LNCAP (cell line): Measurements from ENCODE around the gene UBASH3B.
A peak's percentile ranks its signal among the peaks of the same experiment; 100 is the strongest.

ENCODE experiments used
- TF ChIP-seq, protein P1 (sequence below): fragments of 450-650 bp; IDR thresholded peaks from 2 replicates; pipeline ENCODE4 v1.5.1; 2017; ENCODE audit warnings: mild to moderate bottlenecking

Gene UBASH3B

DNA sequence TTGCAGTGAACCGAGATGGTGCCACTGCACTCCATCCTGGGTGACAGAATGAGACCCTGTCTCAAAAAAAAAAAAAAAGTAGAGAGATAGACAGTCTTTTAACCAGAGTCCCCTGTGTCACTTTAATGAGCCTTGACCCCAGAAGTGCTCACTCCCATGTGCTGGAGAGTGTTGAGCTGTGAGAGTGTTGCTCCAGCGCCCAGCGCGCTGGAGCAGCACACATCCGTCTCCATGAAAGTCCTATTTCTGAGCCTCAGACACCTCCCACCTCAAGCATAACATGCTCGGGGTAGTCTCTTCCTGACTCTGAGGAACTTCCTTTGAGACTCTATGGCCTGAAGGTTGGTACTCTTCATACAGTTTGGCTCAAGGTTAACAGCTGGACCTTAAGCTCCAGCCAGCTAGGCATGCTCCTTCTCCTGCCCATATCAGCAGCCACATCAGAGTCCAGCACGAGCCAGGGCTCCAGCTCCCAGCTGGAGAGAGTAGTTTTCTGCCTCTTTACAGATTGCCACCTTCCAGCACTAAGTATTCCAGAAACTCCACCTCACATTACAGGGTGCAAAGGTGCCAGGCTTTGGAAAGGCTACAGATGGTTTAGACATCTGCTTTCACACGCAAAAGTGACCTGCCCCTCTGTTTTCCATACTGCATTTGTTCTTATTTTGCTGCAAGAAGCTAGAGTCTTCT is 29.4 kb upstream of the UBASH3B start:
- TF ChIP-seq, protein P1, sequence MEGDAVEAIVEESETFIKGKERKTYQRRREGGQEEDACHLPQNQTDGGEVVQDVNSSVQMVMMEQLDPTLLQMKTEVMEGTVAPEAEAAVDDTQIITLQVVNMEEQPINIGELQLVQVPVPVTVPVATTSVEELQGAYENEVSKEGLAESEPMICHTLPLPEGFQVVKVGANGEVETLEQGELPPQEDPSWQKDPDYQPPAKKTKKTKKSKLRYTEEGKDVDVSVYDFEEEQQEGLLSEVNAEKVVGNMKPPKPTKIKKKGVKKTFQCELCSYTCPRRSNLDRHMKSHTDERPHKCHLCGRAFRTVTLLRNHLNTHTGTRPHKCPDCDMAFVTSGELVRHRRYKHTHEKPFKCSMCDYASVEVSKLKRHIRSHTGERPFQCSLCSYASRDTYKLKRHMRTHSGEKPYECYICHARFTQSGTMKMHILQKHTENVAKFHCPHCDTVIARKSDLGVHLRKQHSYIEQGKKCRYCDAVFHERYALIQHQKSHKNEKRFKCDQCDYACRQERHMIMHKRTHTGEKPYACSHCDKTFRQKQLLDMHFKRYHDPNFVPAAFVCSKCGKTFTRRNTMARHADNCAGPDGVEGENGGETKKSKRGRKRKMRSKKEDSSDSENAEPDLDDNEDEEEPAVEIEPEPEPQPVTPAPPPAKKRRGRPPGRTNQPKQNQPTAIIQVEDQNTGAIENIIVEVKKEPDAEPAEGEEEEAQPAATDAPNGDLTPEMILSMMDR: no peak

DNA sequence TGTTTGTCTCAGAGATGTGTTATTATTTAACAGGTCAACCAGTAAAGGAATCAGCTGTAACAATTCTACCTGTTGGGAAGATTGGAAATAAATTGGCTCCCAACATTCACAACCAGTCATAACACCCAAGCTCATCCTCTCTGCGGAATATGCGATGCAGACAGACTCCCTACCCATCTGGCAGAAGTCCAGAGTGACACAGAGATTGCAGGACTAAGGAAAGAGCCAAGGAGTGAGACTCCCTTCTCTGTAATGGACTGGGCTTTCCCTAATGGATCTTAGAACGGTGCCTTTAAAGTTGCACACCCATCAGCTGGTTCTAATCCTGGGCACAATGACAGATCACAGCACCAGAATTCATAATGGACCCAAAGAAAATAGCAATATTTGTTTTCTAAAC is 27.8 kb upstream of the UBASH3B start:
- TF ChIP-seq, protein P1: no peak

DNA sequence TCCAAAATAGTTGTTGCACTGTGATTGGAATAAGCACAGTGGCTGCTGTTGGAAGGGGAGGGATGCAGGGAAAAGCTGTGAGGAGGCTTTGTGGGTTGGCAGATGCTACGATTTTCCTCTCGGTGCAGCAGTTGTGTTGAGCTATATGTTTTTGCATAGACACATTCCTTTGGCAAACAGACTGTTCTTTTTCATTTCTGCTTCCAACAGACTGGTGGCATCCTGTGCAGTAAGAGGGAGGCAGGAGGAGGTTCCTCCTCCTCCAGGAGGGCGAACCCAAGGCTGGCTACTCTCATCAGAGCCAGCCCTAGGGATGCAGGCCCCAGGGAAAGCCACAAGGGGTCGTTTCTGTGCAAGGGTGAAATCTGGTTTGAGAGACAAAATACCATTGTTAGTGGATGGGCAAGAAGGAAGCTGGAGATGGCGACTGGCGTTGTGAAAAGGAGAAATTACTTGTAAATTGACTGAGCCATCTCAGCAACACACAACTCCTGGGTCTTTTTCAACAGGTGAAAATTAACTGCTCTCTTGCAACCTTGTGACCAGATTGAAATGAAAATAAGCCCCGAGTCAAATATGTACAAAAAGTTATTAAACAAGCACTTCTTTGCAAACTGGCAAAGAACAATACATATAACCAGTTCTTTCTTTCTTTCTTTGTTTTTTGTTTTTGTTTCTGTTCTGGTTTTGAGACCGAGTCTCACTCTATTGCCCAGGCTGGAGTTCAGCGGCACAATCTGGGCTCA is 26.5 kb upstream of the UBASH3B start:
- TF ChIP-seq, protein P1: peak; percentile 61

DNA sequence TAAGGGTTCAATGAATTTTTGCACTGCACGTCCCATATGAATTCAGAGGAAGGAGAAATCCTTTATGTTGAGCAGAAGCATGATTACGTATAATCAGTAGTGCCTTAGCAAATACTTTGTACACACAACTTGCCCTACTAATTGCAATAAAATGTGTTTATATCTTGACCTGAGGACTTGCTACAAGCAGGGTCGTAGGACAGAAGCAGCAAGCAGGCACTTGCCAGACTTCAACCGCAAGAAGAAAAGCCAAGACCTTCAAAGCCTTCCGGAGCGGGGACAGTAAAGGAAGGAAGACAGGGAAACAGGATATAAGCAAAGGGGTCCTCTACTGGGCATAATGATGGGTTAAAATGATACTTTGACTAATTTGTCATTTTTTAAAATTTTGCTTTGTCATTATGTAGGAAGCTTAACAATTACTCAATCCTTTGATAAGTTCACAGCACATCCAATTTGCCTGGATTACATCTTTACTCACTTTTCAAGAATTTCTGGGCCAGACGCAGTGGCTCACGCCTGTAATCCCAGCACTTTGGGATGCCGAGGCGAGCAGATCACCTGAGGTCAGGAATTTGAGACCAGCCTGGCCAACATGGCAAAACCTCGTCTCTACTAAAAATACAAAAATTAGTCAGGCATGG is 23.2 kb upstream of the UBASH3B start:
- TF ChIP-seq, protein P1: no peak

DNA sequence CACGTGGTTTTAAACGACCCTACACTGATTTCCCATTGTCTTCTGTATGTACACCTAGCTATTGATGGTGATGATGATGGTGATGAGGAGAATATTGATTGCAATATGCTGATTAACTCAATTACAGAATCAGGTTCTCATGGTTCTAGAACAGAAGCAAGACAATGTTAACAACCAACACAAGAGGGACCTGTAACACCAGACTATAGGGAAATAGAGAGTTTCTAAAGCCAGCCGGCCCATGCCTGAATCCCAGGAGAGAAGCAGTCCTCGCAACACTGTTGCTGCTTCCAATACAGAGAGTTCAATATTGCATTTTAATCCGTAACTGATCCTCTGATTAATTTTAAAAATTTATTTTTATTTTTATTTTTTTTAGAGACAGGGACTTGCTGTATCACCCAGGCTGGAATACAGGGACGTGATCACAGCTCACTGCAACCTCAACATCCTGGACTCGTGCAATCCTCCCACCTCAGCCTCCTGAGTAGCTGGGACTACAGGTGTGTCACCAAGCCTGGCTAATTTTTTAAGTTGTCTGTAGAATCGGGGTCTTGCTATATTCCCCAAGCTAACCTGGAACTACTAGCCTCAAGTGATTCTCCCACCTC is 22.2 kb upstream of the UBASH3B start:
- TF ChIP-seq, protein P1: no peak; the same call in 1 of the 2 replicates

DNA sequence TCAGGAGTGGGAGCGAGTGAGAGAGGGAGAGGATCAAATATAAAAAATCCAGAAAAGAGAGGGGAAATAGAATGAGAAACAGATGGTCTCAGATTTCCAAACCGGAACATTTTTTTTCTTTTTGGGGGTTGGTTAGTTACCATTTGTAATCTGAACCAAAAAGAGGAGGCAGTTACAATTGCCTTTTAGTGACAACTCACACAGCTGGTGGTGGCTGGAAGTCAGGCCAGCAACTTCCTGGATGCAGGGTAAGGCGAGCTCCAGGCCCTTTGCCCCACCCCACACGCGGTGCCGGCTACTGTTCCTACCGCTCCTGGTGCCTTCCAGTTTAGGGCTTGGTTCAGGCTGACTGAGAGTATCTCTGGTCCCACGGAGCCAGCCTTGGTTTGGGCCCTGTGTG is 21.0 kb upstream of the UBASH3B start:
- TF ChIP-seq, protein P1: no peak

DNA sequence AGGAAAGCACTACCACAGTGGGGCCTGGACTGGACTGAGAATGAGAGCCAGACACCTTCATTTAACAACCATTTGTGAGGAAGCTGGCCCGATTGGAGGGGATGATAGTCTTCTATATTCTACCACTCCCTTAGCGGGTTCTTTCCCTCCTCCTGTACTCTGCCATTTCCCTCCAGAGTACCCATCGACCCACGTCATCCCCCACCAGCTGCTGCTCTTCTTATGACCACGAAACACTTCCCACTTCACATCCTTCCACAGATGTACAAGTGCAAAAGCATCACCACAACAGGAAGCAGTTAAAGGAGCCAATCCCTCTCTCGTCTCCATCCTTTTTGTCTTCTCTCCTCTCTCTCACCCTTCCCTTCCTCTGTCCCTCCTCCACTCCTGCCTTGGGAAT is 18.0 kb upstream of the UBASH3B start:
- TF ChIP-seq, protein P1: no peak
